Lower leg skin (tissue), 4 donors: Measurements from ENCODE around the gene YPEL4. TPM values are rescaled to one million over a fixed set of nuclear protein-coding genes. Genes with fewer than 3 reads are reported as not detected.

Experiments
- DNase-seq, 2 donors: peaks; one replicate each; pipeline ENCODE4 v3.0.0-alpha.2; 2019; ENCODE audit warnings: low spot score in 2 of 2
- H3K4me3 ChIP-seq: fragments of 200-600 bp; sonication (generic); 2 replicates; pipeline ENCODE4 v1.5.1; 2017; ENCODE audit warnings: mild to moderate bottlenecking, low read depth; ENCODE audit not compliant: poor library complexity, severe bottlenecking
- POLR2A ChIP-seq, 2 donors: fragments of 450-650 bp; IDR thresholded peaks; one replicate each; pipeline ENCODE4 v1.6.1; 2016 to 2017; ENCODE audit warnings: antibody characterized with exemption in 2 of 2, mild to moderate bottlenecking in 1 of 2, moderate library complexity in 1 of 2
- WGBS, 2 donors: methylation state at CpG; one replicate each; pipeline ENCODE4 v1.1.5; 2018; 5-methylcytosine and 5-hydroxymethylcytosine counted together
- intact Hi-C: fragments of 100-400 bp; cut with DNase I; formaldehyde crosslinking; loops from one replicate; pipeline ENCODE4 v1.15.0; 2023; ENCODE audit warnings: low total_unique reads
- total RNA-seq, 4 donors: library from RNA; depleted of rRNA; stranded (reverse); fragments of >200 nt; gene quantifications; one replicate each; pipeline ENCODE4 v1.1.0, GENCODE V29; 2016
- TF ChIP-seq, protein P1 (sequence below), 3 donors: fragments of 450-650 bp; IDR thresholded peaks; one replicate each; pipeline ENCODE4 v1.5.1; 2016; ENCODE audit warnings: antibody characterized with exemption in 3 of 3, mild to moderate bottlenecking in 3 of 3, moderate library complexity in 2 of 3

The YPEL4 gene
- total RNA-seq, 4 donors from 2014 or later, result 0.91 to 4.3 (median 2.9) TPM

DNA sequence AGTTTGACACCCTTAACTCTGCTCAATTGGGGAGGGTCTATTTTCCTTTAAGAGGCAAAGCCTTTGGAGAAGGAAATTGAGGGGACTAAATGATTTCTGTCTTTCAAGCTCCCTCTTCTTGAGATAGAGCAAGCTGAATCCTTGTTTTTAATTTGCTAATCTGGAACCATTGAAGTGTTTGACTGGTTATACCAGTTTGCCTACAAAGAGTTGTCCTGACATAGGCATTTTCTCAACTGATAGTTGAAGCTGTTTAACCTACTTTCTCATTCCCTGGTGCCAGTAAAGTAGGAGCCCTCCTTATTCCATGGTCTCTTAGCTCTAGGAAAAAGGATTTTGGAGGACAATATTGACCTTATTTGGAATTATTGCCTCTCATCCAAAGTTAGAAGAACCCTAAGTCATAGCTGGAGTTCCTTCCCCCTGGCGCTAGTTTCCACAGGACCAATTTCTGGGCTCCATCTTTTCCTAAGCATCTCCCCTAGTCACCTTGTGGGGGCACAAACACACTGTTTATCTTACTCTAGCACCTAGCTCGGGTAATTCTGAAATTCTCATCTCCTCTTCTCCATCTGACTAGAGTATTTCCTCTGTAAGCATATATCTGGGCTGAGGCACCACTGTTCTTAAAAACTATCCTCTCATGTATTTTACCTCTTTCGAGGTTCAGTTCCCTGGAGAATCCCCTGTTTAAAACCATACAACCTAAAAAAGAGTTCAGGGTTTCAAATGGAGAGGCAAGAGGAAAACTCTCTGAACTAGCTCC, 25.6 kb upstream of the YPEL4 start:
- no peak overlapping the region for H3K4me3 ChIP-seq
- DNase-seq, result no peak
- intact Hi-C loops, result loop anchor here (10.0 kb wide), 1 partner anchor 1279 kb away; no protein-coding TSS in a partner anchor
- 66 to 70% methylated on average over 3 of the region's 3 CpGs for WGBS, 2 donors
- TF ChIP-seq POLR2A (IDR thresholded peaks at IDR 0.05), result no peak
- TF ChIP-seq, protein P1, sequence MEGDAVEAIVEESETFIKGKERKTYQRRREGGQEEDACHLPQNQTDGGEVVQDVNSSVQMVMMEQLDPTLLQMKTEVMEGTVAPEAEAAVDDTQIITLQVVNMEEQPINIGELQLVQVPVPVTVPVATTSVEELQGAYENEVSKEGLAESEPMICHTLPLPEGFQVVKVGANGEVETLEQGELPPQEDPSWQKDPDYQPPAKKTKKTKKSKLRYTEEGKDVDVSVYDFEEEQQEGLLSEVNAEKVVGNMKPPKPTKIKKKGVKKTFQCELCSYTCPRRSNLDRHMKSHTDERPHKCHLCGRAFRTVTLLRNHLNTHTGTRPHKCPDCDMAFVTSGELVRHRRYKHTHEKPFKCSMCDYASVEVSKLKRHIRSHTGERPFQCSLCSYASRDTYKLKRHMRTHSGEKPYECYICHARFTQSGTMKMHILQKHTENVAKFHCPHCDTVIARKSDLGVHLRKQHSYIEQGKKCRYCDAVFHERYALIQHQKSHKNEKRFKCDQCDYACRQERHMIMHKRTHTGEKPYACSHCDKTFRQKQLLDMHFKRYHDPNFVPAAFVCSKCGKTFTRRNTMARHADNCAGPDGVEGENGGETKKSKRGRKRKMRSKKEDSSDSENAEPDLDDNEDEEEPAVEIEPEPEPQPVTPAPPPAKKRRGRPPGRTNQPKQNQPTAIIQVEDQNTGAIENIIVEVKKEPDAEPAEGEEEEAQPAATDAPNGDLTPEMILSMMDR (IDR thresholded peaks at IDR 0.05), result no peak

GRCh38 chr11:57674251-57674650, 24.5 kb upstream of the YPEL4 start:
- TF ChIP-seq POLR2A (IDR thresholded peaks at IDR 0.05), result no peak
- TF ChIP-seq, protein P1 (IDR thresholded peaks at IDR 0.05), result no peak
- no peak overlapping the region for H3K4me3 ChIP-seq
- DNase-seq, result no peak
- intact Hi-C loops, result loop anchor here (10.0 kb wide), 1 partner anchor 1281 kb away; no protein-coding TSS in a partner anchor

GRCh38 chr11:57668434-57668782, 18.7 kb upstream of the YPEL4 start:
- 1% methylated on average over 31 of the region's 31 CpGs for WGBS, 2 donors
- intact Hi-C loops, result loop anchor here (10.0 kb wide), 1 partner anchor 334 kb away; the partner anchor contains the start of genes P2RX3 and SSRP1
- TF ChIP-seq, protein P1 (IDR thresholded peaks at IDR 0.05), result no peak
- no peak for DNase-seq
- peak overlapping the region; percentile 86 for H3K4me3 ChIP-seq

- WGBS, 2 donors, result 0% methylated on average over 55 to 60 of the region's 96 CpGs
- no peak for TF ChIP-seq POLR2A (IDR thresholded peaks at IDR 0.05)
- TF ChIP-seq, protein P1 (IDR thresholded peaks at IDR 0.05), result no peak
These were observed 18.2 kb upstream of the YPEL4 start, which contains the start of gene ZDHHC5 for GRCh38 chr11:57667736-57668433. ZDHHC5 (plus strand) TSS chr11:57668114; CDS start chr11:57673091, 4,977 bp downstream.

GRCh38 chr11:57667117-57667735, 17.5 kb upstream of the YPEL4 start:
- intact Hi-C loops, result loop anchor here (10.0 kb wide), 1 partner anchor 332 kb away; the partner anchor contains the start of genes P2RX3 and SSRP1
- 0 to 2% methylated on average over 29 of the region's 29 CpGs for WGBS, 2 donors
- H3K4me3 ChIP-seq, result peak overlapping the region; percentile 39
- DNase-seq, result peak; percentile 97 to 99
- no peak for TF ChIP-seq POLR2A (IDR thresholded peaks at IDR 0.05)
- TF ChIP-seq, protein P1 (IDR thresholded peaks at IDR 0.05), result no peak

More at GRCh38 chr11:57667736-57668433, 18.2 kb upstream of the YPEL4 start, which contains the start of gene ZDHHC5:
- intact Hi-C loops, result loop anchor here (10.0 kb wide), 1 partner anchor 333 kb away; the partner anchor contains the start of genes P2RX3 and SSRP1
- peak; percentile 99 to 100 for DNase-seq
- peak within 1 kb of the TSS; percentile 86 for H3K4me3 ChIP-seq
